HG03571 (cell line): ENCODE measurements around the gene IL4R.

Experiments
- ATAC-seq: cut with Tn5 transposase; IDR thresholded peaks from one replicate; pipeline ENCODE4 v1.9.1; 2021; ENCODE audit not compliant: unreplicated experiment

IL4R gene

DNA sequence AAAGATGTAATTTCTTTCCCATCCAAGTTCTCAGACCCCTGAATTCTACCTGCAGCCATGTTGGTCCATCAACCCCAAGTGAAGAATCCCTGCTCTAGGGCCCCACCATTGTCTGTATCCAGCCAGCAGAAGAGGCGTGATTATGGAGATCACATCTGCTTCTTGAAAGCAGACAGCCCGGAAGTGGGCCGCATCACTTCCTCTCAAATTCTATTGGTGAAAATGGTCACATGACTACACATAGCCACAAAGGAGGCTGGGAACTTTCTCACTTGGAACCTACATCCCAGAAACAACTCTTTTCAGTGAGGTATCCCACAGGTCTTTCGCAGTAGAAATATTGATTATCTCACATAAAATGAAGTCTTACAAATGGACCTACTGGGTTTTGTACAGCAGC lies 40.1 kb downstream of the IL4R start:
- ATAC-seq: no peak

DNA sequence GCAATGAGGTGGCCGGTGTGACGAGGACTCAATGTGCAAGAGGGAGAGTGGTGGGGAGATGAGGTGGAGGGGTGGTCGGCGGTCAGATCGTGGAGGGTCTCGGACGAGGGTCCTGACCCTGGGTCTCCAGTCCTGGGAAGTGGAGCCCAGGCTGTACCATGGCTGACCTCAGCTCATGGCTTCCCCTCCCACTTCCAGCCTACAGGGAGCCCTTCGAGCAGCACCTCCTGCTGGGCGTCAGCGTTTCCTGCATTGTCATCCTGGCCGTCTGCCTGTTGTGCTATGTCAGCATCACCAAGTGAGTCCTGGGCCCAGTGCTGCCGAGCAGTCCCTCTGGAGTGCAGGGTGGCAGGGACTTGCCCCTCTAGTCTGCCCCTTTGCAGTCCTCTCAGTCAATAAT lies 41.8 kb downstream of the IL4R start:
- no peak for ATAC-seq

DNA sequence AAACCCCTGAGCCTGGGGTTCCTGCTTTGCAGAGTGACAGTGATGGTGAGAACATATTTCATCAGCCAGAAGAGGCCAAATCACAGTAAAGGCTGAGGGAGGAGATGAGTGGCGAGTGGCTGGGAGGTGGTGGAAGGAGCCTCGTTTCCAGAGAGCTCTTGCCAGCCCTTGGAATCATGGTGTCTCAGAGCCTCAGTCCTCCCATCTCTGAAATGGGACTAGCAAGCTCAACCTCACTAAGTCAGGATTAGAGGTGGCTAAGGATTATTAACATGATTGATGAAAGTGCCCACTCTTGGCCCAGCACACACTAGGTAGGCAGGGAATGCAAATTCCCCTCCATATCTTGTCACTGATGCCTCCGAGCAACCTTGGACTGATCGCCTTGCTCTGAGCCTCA lies 43.0 kb downstream of the IL4R start:
- ATAC-seq: no peak

DNA sequence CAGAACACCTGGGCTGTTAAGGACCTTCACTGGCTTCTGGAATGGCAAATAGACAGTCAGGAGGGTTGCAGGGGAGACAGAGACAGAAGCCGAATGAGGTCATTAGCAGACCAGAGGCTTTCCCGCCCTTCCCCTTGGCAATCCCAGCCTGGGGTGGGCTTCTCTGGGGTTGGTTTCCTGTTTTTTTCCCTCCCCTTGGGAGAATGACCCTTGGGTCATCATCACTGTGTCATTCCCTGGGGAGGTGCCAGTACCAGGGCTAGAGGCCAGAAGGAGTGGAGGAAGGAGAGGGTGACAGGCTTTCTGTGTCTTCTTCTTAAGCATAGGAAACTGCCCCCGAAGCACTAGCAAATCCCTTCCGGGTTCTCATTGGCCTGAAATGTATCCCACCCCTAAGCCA lies 45.3 kb downstream of the IL4R start:
- no peak for ATAC-seq

DNA sequence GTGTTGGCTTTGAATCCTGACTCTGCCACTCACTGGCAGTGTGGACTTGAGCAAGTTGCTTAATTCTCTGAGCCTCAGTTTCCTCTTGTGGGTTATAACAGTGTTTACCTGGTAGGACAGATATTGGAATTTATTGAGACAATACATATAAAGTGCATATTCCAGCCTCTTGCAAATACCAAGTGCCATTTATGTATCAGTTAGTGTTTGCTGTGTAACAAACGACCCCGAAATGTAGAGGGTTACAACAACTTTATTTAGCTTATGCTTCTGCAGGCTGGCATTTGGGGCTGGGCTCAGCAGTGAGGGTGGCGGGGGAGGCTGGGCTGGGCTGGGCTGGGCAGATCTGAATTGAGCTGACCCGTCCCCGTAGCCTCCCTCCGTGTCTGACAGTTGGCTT lies 45.8 kb downstream of the IL4R start:
- no peak for ATAC-seq

DNA sequence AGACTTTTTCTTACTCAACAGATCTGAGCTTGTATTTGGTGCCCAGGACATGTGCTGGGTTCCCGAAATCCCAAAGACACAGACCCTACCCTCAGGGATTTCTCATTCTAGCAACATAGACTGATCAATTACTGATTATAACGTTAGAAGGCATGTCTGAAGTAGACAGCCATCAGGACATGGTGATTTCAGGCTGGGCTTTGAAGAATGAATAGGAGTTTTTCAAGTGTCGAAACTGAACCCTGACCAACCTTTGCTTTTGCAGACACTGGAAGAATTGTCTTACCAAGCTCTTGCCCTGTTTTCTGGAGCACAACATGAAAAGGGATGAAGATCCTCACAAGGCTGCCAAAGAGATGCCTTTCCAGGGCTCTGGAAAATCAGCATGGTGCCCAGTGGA lies 48.2 kb downstream of the IL4R start:
- ATAC-seq: no peak

DNA sequence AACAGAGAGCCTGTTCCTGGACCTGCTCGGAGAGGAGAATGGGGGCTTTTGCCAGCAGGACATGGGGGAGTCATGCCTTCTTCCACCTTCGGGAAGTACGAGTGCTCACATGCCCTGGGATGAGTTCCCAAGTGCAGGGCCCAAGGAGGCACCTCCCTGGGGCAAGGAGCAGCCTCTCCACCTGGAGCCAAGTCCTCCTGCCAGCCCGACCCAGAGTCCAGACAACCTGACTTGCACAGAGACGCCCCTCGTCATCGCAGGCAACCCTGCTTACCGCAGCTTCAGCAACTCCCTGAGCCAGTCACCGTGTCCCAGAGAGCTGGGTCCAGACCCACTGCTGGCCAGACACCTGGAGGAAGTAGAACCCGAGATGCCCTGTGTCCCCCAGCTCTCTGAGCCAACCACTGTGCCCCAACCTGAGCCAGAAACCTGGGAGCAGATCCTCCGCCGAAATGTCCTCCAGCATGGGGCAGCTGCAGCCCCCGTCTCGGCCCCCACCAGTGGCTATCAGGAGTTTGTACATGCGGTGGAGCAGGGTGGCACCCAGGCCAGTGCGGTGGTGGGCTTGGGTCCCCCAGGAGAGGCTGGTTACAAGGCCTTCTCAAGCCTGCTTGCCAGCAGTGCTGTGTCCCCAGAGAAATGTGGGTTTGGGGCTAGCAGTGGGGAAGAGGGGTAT lies 48.9 kb downstream of the IL4R start:
- no peak for ATAC-seq

DNA sequence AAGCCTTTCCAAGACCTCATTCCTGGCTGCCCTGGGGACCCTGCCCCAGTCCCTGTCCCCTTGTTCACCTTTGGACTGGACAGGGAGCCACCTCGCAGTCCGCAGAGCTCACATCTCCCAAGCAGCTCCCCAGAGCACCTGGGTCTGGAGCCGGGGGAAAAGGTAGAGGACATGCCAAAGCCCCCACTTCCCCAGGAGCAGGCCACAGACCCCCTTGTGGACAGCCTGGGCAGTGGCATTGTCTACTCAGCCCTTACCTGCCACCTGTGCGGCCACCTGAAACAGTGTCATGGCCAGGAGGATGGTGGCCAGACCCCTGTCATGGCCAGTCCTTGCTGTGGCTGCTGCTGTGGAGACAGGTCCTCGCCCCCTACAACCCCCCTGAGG lies 49.5 kb downstream of the IL4R start:
- no peak for ATAC-seq

DNA sequence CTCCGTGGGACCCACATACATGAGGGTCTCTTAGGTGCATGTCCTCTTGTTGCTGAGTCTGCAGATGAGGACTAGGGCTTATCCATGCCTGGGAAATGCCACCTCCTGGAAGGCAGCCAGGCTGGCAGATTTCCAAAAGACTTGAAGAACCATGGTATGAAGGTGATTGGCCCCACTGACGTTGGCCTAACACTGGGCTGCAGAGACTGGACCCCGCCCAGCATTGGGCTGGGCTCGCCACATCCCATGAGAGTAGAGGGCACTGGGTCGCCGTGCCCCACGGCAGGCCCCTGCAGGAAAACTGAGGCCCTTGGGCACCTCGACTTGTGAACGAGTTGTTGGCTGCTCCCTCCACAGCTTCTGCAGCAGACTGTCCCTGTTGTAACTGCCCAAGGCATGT lies 50.0 kb downstream of the IL4R start:
- no peak for ATAC-seq

DNA sequence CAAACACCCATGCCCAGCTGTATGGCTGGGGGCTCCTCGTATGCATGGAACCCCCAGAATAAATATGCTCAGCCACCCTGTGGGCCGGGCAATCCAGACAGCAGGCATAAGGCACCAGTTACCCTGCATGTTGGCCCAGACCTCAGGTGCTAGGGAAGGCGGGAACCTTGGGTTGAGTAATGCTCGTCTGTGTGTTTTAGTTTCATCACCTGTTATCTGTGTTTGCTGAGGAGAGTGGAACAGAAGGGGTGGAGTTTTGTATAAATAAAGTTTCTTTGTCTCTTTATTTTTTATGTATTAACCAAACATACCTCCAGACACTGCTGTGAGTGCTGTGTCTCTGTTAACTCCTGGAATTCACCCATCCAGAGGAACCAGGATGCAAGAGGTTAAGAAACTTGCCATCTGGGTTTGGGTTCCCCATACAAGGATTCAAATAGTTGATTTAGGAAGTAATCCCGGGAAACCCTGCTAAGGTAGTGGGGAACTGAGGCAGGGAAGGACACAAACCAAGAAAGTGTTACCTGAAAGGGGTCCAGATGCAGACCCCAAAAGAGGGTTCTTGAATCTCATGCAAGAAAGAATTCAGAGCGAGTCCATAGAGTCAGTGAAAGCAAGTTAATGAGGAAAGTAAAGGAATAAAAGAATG lies 50.8 kb downstream of the IL4R start:
- ATAC-seq: no peak

DNA sequence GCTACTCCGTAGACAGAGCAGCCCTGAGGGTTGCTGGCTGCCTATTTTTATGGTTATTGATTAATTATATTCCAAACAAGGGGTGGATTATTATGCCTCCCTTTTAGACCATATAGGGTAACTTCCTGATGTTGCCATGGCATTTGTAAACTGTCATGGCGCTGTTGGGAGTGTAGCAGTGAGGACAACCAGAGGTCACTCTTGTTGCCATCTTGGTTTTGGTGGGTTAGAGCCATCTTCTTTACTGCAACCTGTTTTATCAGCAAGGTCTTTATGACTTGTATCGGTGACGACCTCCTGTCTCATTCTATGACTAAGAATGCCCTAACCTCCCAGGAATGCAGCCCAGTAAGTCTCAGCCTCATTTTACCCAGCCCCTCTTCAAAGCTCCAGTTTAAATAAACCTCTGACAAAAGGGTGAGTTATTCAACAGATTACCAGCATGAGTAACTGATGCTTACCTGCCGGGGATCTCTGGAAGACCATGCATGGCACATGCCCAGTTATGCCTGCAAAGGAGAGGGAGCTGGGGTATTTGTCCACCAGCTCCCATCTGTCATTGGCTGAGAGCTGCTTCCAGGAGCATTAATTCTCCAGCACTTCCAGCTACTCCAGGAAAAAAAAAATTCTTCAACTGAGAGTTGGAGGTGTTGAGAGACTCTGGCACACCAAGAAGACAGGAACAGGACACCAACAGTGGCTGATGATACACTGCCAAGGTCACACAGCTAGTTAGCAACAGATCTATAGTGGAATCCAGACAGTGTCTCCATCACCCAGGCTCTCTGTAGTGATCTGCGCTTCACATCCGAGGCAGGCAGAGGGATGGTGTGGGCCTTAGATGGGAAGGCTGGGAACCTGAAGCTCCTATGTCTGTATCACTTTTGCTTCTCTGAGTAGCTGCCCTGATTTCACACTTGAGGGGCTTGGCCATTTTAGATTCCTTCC lies 51.6 kb downstream of the IL4R start:
- ATAC-seq: no peak

DNA sequence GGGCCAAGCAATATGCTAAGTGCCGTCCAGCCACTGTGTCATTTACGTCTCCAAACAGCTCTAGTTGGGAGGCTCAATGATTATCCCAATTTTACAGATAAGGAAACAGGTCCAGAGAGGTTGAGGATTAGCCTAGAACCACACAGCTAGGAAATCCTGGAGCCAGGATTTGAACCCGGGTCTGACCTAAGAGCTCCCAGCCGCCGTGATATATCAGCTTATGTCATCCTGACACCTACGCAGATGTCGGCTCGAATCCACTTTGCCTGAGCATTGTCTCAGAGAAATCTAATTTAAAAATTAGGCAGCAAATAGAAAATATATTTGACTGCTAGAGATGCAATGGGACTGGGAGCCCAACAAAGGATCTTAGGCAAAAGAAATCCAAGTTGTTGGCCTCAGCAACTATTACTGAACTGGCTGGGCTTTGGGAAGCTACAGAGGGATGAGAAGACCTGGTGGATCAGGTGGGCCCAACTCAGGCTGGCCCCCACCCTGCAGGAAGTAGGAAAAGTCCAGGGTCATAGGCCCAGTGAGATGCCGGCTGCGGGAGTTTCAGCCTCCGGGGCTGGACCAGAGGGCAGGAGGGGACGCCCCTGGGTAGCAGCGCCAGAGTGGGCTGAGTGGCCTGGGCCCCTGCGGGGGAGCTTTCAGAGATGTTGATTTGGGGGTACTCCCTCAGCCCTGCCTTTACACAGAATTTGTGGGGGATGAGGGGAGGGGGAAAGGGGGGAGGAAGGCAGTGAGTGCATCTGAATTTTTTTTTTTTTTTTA lies 53.1 kb downstream of the IL4R start:
- no peak for ATAC-seq

DNA sequence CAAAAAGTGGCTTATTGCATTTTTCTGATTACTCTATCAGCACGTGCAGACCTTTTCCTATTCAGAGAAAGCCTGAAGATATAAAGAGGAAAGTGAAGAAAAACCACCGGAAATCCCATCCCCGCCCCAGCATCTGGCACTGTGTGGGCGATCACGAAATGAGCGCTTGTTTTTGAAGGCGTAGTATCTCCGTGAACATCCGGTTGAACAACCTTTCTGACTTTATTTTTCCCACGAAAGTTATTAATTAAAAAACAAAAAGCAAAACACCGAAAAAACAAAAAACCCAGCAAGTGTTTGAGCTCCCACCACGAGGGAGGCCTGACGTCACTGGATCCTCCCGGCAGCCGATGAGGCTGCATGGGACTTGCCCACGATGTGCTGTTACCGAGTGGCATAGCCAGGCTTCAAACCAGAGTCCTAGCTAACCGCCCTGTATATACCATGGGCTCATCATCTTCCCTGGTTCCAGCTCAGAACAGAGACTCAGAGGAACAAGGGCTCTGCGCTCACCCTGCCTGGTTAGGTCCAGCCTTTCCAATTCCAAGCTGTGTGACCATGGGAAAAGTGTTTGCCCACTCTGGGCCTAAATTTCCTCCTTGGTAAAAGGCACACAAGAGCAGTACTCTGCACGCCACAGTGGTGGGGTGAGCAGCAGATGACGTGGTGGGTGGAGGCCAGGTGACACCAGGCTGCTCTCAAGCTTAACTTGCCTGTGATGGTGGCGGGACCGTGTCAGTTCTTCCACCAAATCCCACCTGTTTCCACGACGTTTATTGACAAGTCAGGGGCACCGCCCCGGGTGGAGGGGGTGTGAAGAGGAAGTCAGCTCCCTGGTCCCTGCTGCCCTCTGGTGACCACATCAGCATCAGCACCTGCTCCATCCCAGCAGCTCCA lies 53.9 kb downstream of the IL4R start:
- ATAC-seq: peak; percentile 73

DNA sequence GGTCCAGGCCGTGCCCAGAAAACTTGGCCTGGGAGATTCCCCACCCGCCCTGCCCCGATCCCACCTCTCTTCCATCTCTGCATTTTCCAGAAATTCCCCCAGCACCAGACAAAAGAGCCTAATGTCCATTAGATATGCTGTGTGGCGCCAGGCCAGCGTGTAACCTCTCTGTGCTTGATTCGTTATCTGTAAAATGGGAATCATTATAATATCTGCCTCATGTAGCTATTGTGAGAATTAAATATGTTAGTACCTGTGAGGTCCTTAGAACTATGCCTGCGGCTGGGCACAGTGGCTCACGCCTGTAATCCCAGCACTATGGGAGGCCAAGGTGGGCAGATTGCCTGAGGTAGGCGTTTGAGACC lies 54.6 kb downstream of the IL4R start:
- ATAC-seq: no peak

DNA sequence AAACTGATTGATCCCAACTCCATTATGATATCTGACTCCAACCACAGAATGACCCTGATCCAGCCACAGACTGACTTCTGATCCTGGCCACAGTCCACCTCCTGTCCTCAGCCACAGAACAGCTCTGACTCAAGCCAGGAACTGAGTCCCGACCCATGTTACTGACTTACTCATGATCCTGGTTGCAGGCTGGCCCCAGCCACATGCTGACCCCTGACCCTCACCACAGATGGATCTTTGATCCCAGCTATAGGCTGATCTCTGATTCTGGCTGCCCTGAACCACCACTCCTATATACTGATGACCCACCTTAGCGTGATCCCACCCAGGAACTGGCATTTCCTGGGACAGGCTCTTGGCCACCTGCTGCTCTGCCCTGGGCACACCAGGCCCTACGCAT lies 56.0 kb downstream of the IL4R start:
- no peak for ATAC-seq

DNA sequence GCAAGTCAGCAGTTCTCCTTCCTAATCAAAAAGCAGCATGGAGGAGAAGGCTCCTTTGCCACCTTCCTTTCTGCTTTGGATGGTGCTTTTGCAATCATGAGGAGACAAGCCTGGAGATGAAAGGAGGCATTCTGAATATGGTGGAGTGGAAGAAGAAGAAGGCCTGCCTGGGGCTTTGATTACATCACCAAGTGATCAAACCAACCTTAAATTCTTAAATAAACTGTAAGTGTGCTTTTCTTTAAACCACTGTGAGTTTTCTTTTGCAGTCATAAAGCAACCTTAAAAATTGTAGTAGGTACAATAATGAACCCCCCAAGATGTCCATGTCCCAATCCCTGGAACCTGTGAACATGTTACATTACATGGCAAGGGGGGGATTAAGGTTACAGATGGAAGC lies 56.5 kb downstream of the IL4R start:
- no peak for ATAC-seq

DNA sequence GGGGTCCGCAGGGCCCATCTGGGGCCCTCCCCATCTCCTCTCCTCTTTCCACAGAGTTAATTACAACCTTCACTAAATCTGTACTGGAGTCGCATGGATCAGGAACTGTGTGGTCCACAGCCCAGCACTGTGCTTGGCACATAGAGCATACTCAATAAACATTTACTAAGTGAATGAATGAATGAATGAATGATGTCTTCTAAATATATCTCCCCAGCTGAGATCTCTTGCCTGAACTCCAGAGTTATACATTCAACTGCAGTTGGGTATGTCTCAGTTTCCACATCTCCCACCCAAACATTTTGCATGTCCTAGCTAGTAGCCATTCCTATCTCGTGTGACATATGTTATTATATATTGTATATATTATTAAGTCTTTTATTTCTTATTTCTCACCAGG lies 59.5 kb downstream of the IL4R start:
- no peak for ATAC-seq

DNA sequence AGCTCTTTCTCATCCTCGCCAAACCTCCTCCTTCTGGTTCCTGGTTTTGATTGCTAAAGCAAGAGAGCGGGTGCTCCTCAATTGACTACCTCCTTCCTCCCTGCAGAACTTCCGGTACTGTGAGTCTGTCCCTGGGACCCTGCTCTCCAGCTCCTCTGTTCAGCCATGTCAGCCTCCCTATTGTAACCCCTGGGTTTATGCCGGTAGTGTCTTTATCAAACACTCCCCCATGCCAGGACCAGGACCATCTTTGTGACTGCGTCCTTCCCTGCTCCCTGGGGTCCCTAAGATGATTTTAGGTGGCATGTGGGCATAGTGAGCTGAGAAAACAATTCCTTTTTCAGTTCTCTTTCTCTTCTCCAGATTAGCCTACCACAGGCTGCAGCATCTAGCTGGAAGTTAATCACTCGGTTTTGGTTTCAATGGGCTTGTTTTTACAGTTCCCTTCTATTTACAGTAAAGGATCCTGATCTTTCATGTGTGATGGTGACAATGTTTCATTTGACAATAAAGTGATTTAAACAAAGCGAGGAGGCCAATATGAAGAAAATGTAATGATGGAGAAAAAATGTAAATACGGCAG lies 60.5 kb downstream of the IL4R start:
- peak; percentile 25 for ATAC-seq

DNA sequence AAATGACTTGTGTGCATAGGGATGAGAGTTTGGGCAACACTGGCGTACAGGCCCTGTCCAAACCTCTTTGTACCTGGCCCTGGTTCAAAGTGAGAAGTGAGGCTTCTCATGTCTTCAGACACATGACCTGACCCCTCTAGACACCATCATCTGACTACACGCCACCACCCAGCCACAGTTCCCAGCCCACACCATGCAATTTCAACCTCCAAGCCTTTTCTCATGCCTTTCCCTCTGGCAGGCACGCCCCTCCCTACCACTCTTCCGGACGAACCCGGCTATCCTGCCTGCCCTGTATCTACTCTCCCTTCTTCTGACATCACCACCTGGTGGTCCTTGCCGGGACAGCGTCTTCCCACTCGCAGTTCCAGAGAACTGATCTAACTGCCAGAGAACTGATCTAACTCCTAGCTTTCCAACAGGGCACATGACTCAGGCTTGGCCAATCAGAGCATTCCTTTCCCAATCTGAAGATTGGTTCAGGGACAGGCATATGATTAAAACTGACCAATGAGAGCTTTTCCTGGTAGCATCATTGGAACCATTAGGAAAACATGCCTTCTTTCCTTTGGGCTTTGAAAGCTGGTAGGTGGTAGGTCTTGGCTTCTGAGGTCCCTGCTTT lies 61.1 kb downstream of the IL4R start:
- peak; percentile 36 for ATAC-seq
